K562 (cell line): ENCODE results near the gene TUBD1. TPM values are rescaled to one million over a fixed set of nuclear protein-coding genes. Genes with fewer than 3 reads are reported as not detected.

Experiments used
- ATAC-seq: fragments of 200-7000 bp; cut with Tn5 transposase; 3 replicates; pipeline ENCODE4 v1.9.1; 2020; ENCODE audit warnings: moderate library complexity
- BruUV-seq: library from RNA; stranded (reverse); fragments of 400-500 nt; replicated peaks from 2 replicates; lab custom pipeline; 2021; lab: Mats Ljungman, UMichigan
- CTCF ChIA-PET: fragments of 300-600 bp; formaldehyde crosslinking; extraction: SDS; loops from one replicate; lab custom pipeline; 2021; ENCODE audit warnings: low intra/inter-chr PET ratio; lab: Yijun Ruan, JAX
- POLR2A ChIA-PET: fragments of 300-600, 350-650 bp; sonication (Branson Sonifier 250); formaldehyde crosslinking; extraction: SDS; loops from one replicate; lab custom pipeline; 2021; ENCODE audit warnings: antibody characterized with exemption, inconsistent platforms; lab: Yijun Ruan, JAX
- DNase-seq, 4 experiments: peaks; one replicate each; pipeline versions ENCODE4 v3.0.0 to v3.0.0-alpha.2; 2011 to 2018; ENCODE audit warnings: low spot score in 3 of 4, mixed read lengths in 3 of 4; ENCODE audit errors: extremely low read depth in 1 of 4
- FAIRE-seq: peaks from 2 replicates; lab custom pipeline; 2011; peaks lifted over from hg19 to GRCh38; lab: Jason Lieb, UNC
- H2AFZ ChIP-seq: 2 replicates; pipeline ENCODE4 v1.6.0; 2011; ENCODE audit warnings: low read depth, low read length, control low read depth, inconsistent platforms
- H3K27ac ChIP-seq: fragments of 200-600 bp; 3 replicates; pipeline ENCODE4 v1.8.0; 2011; ENCODE audit warnings: low read depth, mild to moderate bottlenecking, control low read depth, inconsistent platforms, low read length, moderate library complexity, mixed read lengths; ENCODE audit errors: extremely low read depth
- H3K27me3 ChIP-seq, 2 experiments: fragments of 300-600 bp in 1 of 2; 2 replicates in 1 of 2; 3 replicates in 1 of 2; pipeline versions ENCODE4 v1.6.0 to v1.8.0; 2011; ENCODE audit warnings: inconsistent platforms in 2 of 2, low read length in 2 of 2, mild to moderate bottlenecking in 1 of 2, mixed read lengths in 1 of 2, moderate library complexity in 1 of 2; ENCODE audit not compliant: control insufficient read depth in 2 of 2, insufficient read depth in 2 of 2
- H3K36me3 ChIP-seq: fragments of 300-600 bp; 3 replicates; pipeline ENCODE4 v1.8.0; 2011; ENCODE audit warnings: mild to moderate bottlenecking, low read length, inconsistent platforms; ENCODE audit not compliant: control insufficient read depth, insufficient read depth
- H3K4me1 ChIP-seq, 2 experiments: fragments of 200-600 bp in 1 of 2; replicated peaks in 1 of 2; 2 replicates in 1 of 2; 3 replicates in 1 of 2; pipeline versions ENCODE4 v1.5.1 to v1.8.0; 2011; ENCODE audit warnings: inconsistent platforms in 2 of 2, low read length in 2 of 2, mild to moderate bottlenecking in 1 of 2, mixed read lengths in 1 of 2, moderate library complexity in 1 of 2; ENCODE audit not compliant: control insufficient read depth in 2 of 2, insufficient read depth in 2 of 2
- H3K4me2 ChIP-seq: 2 replicates; pipeline ENCODE4 v1.6.1; 2011; ENCODE audit warnings: low read length, control low read depth, inconsistent platforms, mixed read lengths; ENCODE audit not compliant: insufficient read depth
- H3K4me3 ChIP-seq: fragments of 200-600 bp; sonication (generic), shearing (Covaris generic); 2 replicates; pipeline ENCODE4 v1.5.1; 2016; ENCODE audit warnings: control low read depth, inconsistent platforms
- H3K79me2 ChIP-seq: fragments of 200-600 bp; 3 replicates; pipeline ENCODE4 v1.8.0; 2011; ENCODE audit warnings: low read length, inconsistent platforms; ENCODE audit not compliant: control insufficient read depth, insufficient read depth
- H3K9ac ChIP-seq, 2 experiments: 2 replicates each; pipeline versions ENCODE4 v1.6.0 to v1.6.1; 2011; ENCODE audit warnings: low read depth in 2 of 2, low read length in 2 of 2, control low read depth in 1 of 2, inconsistent platforms in 1 of 2, mild to moderate bottlenecking in 1 of 2, mixed read lengths in 1 of 2; ENCODE audit not compliant: insufficient read depth in 1 of 2
- H3K9me1 ChIP-seq: one replicate; pipeline ENCODE4 v1.6.0; 2011; ENCODE audit warnings: inconsistent platforms, mild to moderate bottlenecking, low read length, moderate library complexity; ENCODE audit not compliant: control insufficient read depth, insufficient read depth
- H3K9me3 ChIP-seq: replicated peaks from 2 replicates; pipeline ENCODE4 v1.5.1; 2011; ENCODE audit warnings: low read depth, low read length, inconsistent platforms; ENCODE audit not compliant: control insufficient read depth, insufficient read depth
- H4K20me1 ChIP-seq: replicated peaks from 2 replicates; pipeline ENCODE4 v1.6.1; 2011; ENCODE audit warnings: low read length, inconsistent platforms, mixed read lengths; ENCODE audit not compliant: control insufficient read depth, insufficient read depth
- FOXM1 ChIP-seq, 2 experiments: fragments of 450-650 bp in 1 of 2; sonication (generic) in 1 of 2; formaldehyde crosslinking in 1 of 2; IDR thresholded peaks; 2 replicates each; pipeline versions ENCODE4 v1.6.1 to v1.9.0; 2017 to 2022; ENCODE audit warnings: low read depth in 2 of 2, mild to moderate bottlenecking in 2 of 2, missing genetic modification reagents in 1 of 2, moderate library complexity in 1 of 2
- HMG20A ChIP-seq: fragments of 450-650 bp; formaldehyde crosslinking; conservative IDR thresholded peaks from 2 replicates; pipeline ENCODE4 v1.4.0; 2020; ENCODE audit warnings: mild to moderate bottlenecking, mixed read lengths
- HNRNPL ChIP-seq: fragments of 200-400 bp; formaldehyde crosslinking; IDR thresholded peaks from 2 replicates; pipeline ENCODE4 v1.6.1; 2017; ENCODE audit warnings: low read depth, mild to moderate bottlenecking, low read length
- KAT8 ChIP-seq: fragments of 450-650 bp; IDR thresholded peaks from 2 replicates; pipeline ENCODE4 v1.6.1; 2016; ENCODE audit warnings: low read depth, mild to moderate bottlenecking
- NFYB ChIP-seq: IDR thresholded peaks from 2 replicates; pipeline ENCODE4 v1.6.1; 2011; ENCODE audit warnings: mild to moderate bottlenecking, moderate library complexity; ENCODE audit not compliant: insufficient read length; ENCODE audit errors: extremely low read depth
- OTX1 ChIP-seq: fragments of 450-650 bp; formaldehyde crosslinking; IDR thresholded peaks from 2 replicates; pipeline ENCODE4 v1.4.0; 2022; ENCODE audit warnings: mild to moderate bottlenecking
- PCBP1 ChIP-seq: fragments of 200-400 bp; formaldehyde crosslinking; IDR thresholded peaks from 2 replicates; pipeline ENCODE4 v1.6.1; 2018; ENCODE audit warnings: mild to moderate bottlenecking, low read depth, low read length; ENCODE audit not compliant: poor library complexity, severe bottlenecking
- POLR3A ChIP-seq: IDR thresholded peaks from 2 replicates; pipeline ENCODE4 v1.6.1; 2011; ENCODE audit warnings: borderline replicate concordance, mild to moderate bottlenecking, moderate library complexity; ENCODE audit not compliant: insufficient read length, insufficient read depth; ENCODE audit errors: extremely low read depth
- RAD21 ChIP-seq, 2 experiments: fragments of 250-450 bp in 1 of 2; fragments of 450-650 bp in 1 of 2; sonication (Bioruptor Pico) in 1 of 2; formaldehyde crosslinking in 1 of 2; IDR thresholded peaks in 1 of 2; conservative IDR thresholded peaks in 1 of 2; 2 replicates each; pipeline versions ENCODE4 v1.4.0 to v1.8.0; 2020 to 2022; ENCODE audit warnings: mild to moderate bottlenecking in 2 of 2, moderate library complexity in 1 of 2
- RBM34 ChIP-seq: fragments of 200-400 bp; formaldehyde crosslinking; IDR thresholded peaks from 2 replicates; pipeline ENCODE4 v1.6.1; 2018; ENCODE audit warnings: low read length, borderline replicate concordance; ENCODE audit not compliant: insufficient read depth
- RFX1 ChIP-seq: fragments of 450-650 bp; IDR thresholded peaks from 2 replicates; pipeline ENCODE4 v1.6.1; 2016; ENCODE audit warnings: mild to moderate bottlenecking, moderate library complexity
- TEAD1 ChIP-seq, 2 experiments: fragments of 450-650 bp in 1 of 2; sonication (generic) in 1 of 2; formaldehyde crosslinking; IDR thresholded peaks; 2 replicates each; pipeline versions ENCODE4 v1.4.0 to v1.8.0; 2020 to 2022; ENCODE audit warnings: mild to moderate bottlenecking in 2 of 2, missing genetic modification reagents in 1 of 2
- ZNF609 ChIP-seq: sonication (generic); formaldehyde crosslinking; IDR thresholded peaks from 2 replicates; pipeline ENCODE4 v1.8.1; 2023; ENCODE audit warnings: missing genetic modification reagents, mild to moderate bottlenecking, borderline replicate concordance
- ZNF75A ChIP-seq: fragments of 450-650 bp; formaldehyde crosslinking; IDR thresholded peaks from 2 replicates; pipeline ENCODE4 v1.4.0; 2020; ENCODE audit warnings: mild to moderate bottlenecking
- WGBS: fragments of 100-300 bp; shearing (Covaris generic); methylation state at CpG from one replicate; pipeline ENCODE4 v1.1.6; 2016; ENCODE audit warnings: low coverage, mixed read lengths; ENCODE audit not compliant: insufficient coverage; ENCODE audit errors: missing lambda C conversion rate; 5-methylcytosine and 5-hydroxymethylcytosine counted together
- in situ Hi-C: fragments of 300-500 bp; cut with MboI; formaldehyde crosslinking; loops from 4 replicates; pipeline ENCODE4 v1.15.0; 2018; ENCODE audit warnings: inconsistent platforms, mixed read lengths
- intact Hi-C: fragments of 100-400 bp; cut with micrococcal nuclease; formaldehyde crosslinking; loops from 2 replicates; pipeline ENCODE4 v1.14.2; 2022
- polyA plus RNA-seq, 8 experiments: library from polyadenylated mRNA; depleted of rRNA in 4 of 8; stranded (reverse) in 5 of 8; unstranded in 3 of 8; fragments of >200 nt; fragmentation: Nextera tagmentation in 2 of 8; fragmentation: Illumina TruSeq in 1 of 8; extraction: Ambion mirVana in 2 of 8; extraction: Trizol in 1 of 8; gene quantifications; 2 replicates each; pipeline versions ENCODE4 v1.2.1 to v1.2.3, GENCODE V29; 2011 to 2014; ENCODE audit warnings: inconsistent platforms in 1 of 8, missing spikeins in 1 of 8
- total RNA-seq, 7 experiments: library from RNA; depleted of rRNA in 6 of 7; stranded (reverse); fragments of >200 nt in 6 of 7; fragmentation: Illumina TruSeq in 2 of 7; extraction: Trizol in 2 of 7; gene quantifications; 2 replicates each; pipeline versions ENCODE4 v1.2.1 to v1.2.3, GENCODE V29; 2011 to 2021; ENCODE audit warnings: low replicate concordance in 1 of 7

TUBD1 gene
- total and polyA plus RNA-seq, 9 of the 15 experiments (the other 6 are each of a cell fraction or from before 2014, with no cell fraction given), result 10.8 to 35.3 (median 17.9) TPM

- H2AFZ ChIP-seq, result no peak overlapping the region
- no peak overlapping the region for H3K4me3 ChIP-seq
- H3K36me3 ChIP-seq, result peaks cover 2% of the 10 kb centered on the region; the same call in 2 of the 3 replicates
- peak overlapping the region; percentile 30; the same call in 1 of the 3 replicates for H3K27ac ChIP-seq
- FAIRE-seq, result peak; percentile 11
- H3K79me2 ChIP-seq, result peaks cover 7% of the 10 kb centered on the region; the same call in 2 of the 3 replicates
- no peak for TF ChIP-seq FOXM1 (IDR thresholded peaks at IDR 0.05; ENCODE audit: low read depth)
- no peak for TF ChIP-seq FOXM1 (CRISPR knock-in tag; IDR thresholded peaks at IDR 0.05; ENCODE audit: low read depth)
- TF ChIP-seq PCBP1, result no peak
- no peak for TF ChIP-seq NFYB
- TF ChIP-seq RFX1, result no peak
- no peak for TF ChIP-seq HMG20A (CRISPR knock-in tag)
- no peak for TF ChIP-seq KAT8
- TF ChIP-seq RBM34, result no peak
- no peak for TF ChIP-seq POLR3A
- no peak for TF ChIP-seq RAD21 (CRISPR knock-in tag; conservative IDR thresholded peaks at IDR 0.05 in 1 of 2, IDR thresholded peaks at IDR 0.05 in 1 of 2)
- no peak for TF ChIP-seq ZNF75A
- no peak for TF ChIP-seq HNRNPL
- no peak for TF ChIP-seq ZNF609 (CRISPR knock-in tag)
- TF ChIP-seq OTX1 (CRISPR knock-in tag), result no peak
- no peak for TF ChIP-seq TEAD1 (CRISPR knock-in tag; IDR thresholded peaks at IDR 0.05)
- H3K9me1 ChIP-seq, result no peaks in the 10 kb centered on the region
- no peaks in the 10 kb centered on the region for H4K20me1 ChIP-seq
- 0 out of 4 replicates have a peak overlapping the region, but pooled peaks of 1 of the 2 experiments have one; percentile 6 for H3K9ac ChIP-seq
- no peaks in the 10 kb centered on the region for H3K9me3 ChIP-seq
- 44% methylated on average over 5 of the region's 5 CpGs for WGBS
- H3K4me1 ChIP-seq, result peaks cover 11 to 46% of the 10 kb centered on the region in 2 experiments
- ChIA-PET CTCF (no interaction called here), POLR2A (interaction anchor here (0.8 kb wide), 1 partner anchor 12 kb away, joined by 4 read pairs; no protein-coding TSS in a partner anchor)
- BruUV-seq, result no TSS peak
- DNase-seq, result no peak
- no peaks in the 10 kb centered on the region for H3K27me3 ChIP-seq
- in situ Hi-C loops (no loop called here), intact Hi-C loops (no loop called here)
- H3K4me2 ChIP-seq, result no peak overlapping the region
- no peak for ATAC-seq
These were observed 67.0 kb downstream of the TUBD1 start for GRCh38 chr17:59825533-59826322.
